HepG2 (cell line): Measurements from ENCODE around the gene CBLC. TPM values are rescaled to one million over a fixed set of nuclear protein-coding genes. Genes with fewer than 3 reads are reported as not detected.
A peak's percentile ranks its signal among the peaks of the same experiment; 100 is the strongest.

ENCODE experiments used
- BRCA1 ChIP-seq: sonication (generic); formaldehyde crosslinking; IDR thresholded peaks from 2 replicates; pipeline ENCODE4 v1.4.0; 2020; ENCODE audit warnings: missing genetic modification reagents
- FOXP1 ChIP-seq, 2 experiments: fragments of 450-650 bp in 1 of 2; IDR thresholded peaks; 2 replicates each; pipeline ENCODE4 v1.6.1; 2017 to 2018; ENCODE audit warnings: antibody characterized with exemption in 1 of 2
- NKX3-1 ChIP-seq: sonication (generic); formaldehyde crosslinking; IDR thresholded peaks from 2 replicates; pipeline ENCODE4 v1.5.0; 2020; ENCODE audit warnings: missing genetic modification reagents
- SIN3A ChIP-seq: IDR thresholded peaks from 2 replicates; pipeline ENCODE4 v1.6.1; 2011; ENCODE audit warnings: low read depth, mild to moderate bottlenecking, control low read depth, low read length, borderline replicate concordance
- SKIL ChIP-seq: sonication (generic); formaldehyde crosslinking; IDR thresholded peaks from 2 replicates; pipeline ENCODE4 v1.8.0; 2022; ENCODE audit warnings: missing genetic modification reagents, mild to moderate bottlenecking, moderate library complexity, borderline replicate concordance
- SMAD9 ChIP-seq: sonication (generic); formaldehyde crosslinking; IDR thresholded peaks from 2 replicates; pipeline ENCODE4 v1.5.1; 2020; ENCODE audit warnings: mild to moderate bottlenecking, missing genetic modification reagents
- SP4 ChIP-seq: sonication (generic); formaldehyde crosslinking; IDR thresholded peaks from 2 replicates; pipeline ENCODE4 v1.8.1; 2023; ENCODE audit warnings: mild to moderate bottlenecking, missing genetic modification reagents
- TFDP1 ChIP-seq: IDR thresholded peaks from 2 replicates; pipeline ENCODE4 v1.6.1; 2016; ENCODE audit warnings: missing compliant biosample characterization, missing genetic modification reagents, borderline replicate concordance
- ZNF280B ChIP-seq: sonication (generic); formaldehyde crosslinking; IDR thresholded peaks from 2 replicates; pipeline ENCODE4 v1.5.0; 2020; ENCODE audit warnings: missing genetic modification reagents, mild to moderate bottlenecking, borderline replicate concordance
- ZNF362 ChIP-seq: sonication (generic); formaldehyde crosslinking; IDR thresholded peaks from 2 replicates; pipeline ENCODE4 v1.4.0; 2020; ENCODE audit warnings: missing genetic modification reagents, mild to moderate bottlenecking, borderline replicate concordance
- ZNF737 ChIP-seq: sonication (generic); formaldehyde crosslinking; IDR thresholded peaks from 2 replicates; pipeline ENCODE4 v1.5.0; 2020; ENCODE audit warnings: missing genetic modification reagents, mild to moderate bottlenecking, borderline replicate concordance
- ZNF766 ChIP-seq: sonication (generic); formaldehyde crosslinking; IDR thresholded peaks from 2 replicates; pipeline ENCODE4 v1.5.0; 2020; ENCODE audit warnings: missing genetic modification reagents, borderline replicate concordance
- ZNF777 ChIP-seq: sonication (generic); formaldehyde crosslinking; IDR thresholded peaks from 2 replicates; pipeline ENCODE4 v1.4.0; 2020; ENCODE audit warnings: missing genetic modification reagents
- ZNF841 ChIP-seq: sonication (generic); formaldehyde crosslinking; IDR thresholded peaks from 2 replicates; pipeline ENCODE4 v1.8.1; 2023; ENCODE audit warnings: missing genetic modification reagents, borderline replicate concordance
- polyA plus RNA-seq, 8 experiments: library from polyadenylated mRNA; depleted of rRNA in 3 of 8; stranded (reverse) in 7 of 8; unstranded in 1 of 8; fragments of >200 nt; fragmentation: Illumina TruSeq in 4 of 8; extraction: Trizol in 4 of 8; gene quantifications; 2 replicates each; pipeline versions ENCODE4 v1.2.1 to v1.2.3, GENCODE V29; 2011 to 2016; ENCODE audit warnings: low read depth in 4 of 8, missing spikeins in 1 of 8, mixed read lengths in 1 of 8; ENCODE audit not compliant: insufficient read depth in 1 of 8
- total RNA-seq, 5 experiments: library from RNA; depleted of rRNA; stranded (reverse); fragments of >200 nt; fragmentation: Illumina TruSeq; extraction: Trizol; gene quantifications; 2 replicates each; pipeline ENCODE4 v1.2.3, GENCODE V29; 2016; ENCODE audit warnings: low read depth in 1 of 5
- TF ChIP-seq, protein P1 (sequence below): sonication (generic); formaldehyde crosslinking; IDR thresholded peaks from 2 replicates; pipeline ENCODE4 v1.8.1; 2023; ENCODE audit warnings: mild to moderate bottlenecking, missing genetic modification reagents
- TF ChIP-seq, protein P2 (sequence below): IDR thresholded peaks from 2 replicates; pipeline ENCODE4 v1.6.1; 2012; ENCODE audit warnings: low read depth, low read length, improper control_type of control experiment

The CBLC gene
- total and polyA plus RNA-seq, 2 of the 13 experiments (the other 11 are each of a cell fraction or from before 2014, with no cell fraction given), result 1.8 to 2.6 TPM

GRCh38 chr19:44808463-44809371 is 31.0 kb downstream of the CBLC start, which contains the start of gene BCAM (continued):
- TF ChIP-seq SP4 (CRISPR knock-in tag) (peak; percentile 3; the same call in 1 of the 2 replicates), NKX3-1 (CRISPR knock-in tag) (no peak), ZNF737 (CRISPR knock-in tag) (no peak), BRCA1 (CRISPR knock-in tag) (no peak), ZNF280B (peak; percentile 21; the same call in 1 of the 2 replicates), SMAD9 (CRISPR knock-in tag) (no peak; the same call in 1 of the 2 replicates), ZNF766 (CRISPR knock-in tag) (no peak), ZNF841 (CRISPR knock-in tag) (no peak), ZNF777 (CRISPR knock-in tag) (no peak), FOXP1 (IDR thresholded peaks at IDR 0.05) (no peak), FOXP1 (CRISPR knock-in tag; IDR thresholded peaks at IDR 0.05) (no peak), SKIL (CRISPR knock-in tag) (no peak), TFDP1 (CRISPR knock-in tag) (no peak; the same call in 1 of the 2 replicates), SIN3A (peak; percentile 47; the same call in 1 of the 2 replicates), ZNF362 (CRISPR knock-in tag) (no peak)
- TF ChIP-seq, protein P1, sequence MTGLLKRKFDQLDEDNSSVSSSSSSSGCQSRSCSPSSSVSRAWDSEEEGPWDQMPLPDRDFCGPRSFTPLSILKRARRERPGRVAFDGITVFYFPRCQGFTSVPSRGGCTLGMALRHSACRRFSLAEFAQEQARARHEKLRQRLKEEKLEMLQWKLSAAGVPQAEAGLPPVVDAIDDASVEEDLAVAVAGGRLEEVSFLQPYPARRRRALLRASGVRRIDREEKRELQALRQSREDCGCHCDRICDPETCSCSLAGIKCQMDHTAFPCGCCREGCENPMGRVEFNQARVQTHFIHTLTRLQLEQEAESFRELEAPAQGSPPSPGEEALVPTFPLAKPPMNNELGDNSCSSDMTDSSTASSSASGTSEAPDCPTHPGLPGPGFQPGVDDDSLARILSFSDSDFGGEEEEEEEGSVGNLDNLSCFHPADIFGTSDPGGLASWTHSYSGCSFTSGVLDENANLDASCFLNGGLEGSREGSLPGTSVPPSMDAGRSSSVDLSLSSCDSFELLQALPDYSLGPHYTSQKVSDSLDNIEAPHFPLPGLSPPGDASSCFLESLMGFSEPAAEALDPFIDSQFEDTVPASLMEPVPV (CRISPR knock-in tag), result 0 out of 2 replicates have a peak, but pooled peaks have one; percentile 40
- TF ChIP-seq, protein P2, sequence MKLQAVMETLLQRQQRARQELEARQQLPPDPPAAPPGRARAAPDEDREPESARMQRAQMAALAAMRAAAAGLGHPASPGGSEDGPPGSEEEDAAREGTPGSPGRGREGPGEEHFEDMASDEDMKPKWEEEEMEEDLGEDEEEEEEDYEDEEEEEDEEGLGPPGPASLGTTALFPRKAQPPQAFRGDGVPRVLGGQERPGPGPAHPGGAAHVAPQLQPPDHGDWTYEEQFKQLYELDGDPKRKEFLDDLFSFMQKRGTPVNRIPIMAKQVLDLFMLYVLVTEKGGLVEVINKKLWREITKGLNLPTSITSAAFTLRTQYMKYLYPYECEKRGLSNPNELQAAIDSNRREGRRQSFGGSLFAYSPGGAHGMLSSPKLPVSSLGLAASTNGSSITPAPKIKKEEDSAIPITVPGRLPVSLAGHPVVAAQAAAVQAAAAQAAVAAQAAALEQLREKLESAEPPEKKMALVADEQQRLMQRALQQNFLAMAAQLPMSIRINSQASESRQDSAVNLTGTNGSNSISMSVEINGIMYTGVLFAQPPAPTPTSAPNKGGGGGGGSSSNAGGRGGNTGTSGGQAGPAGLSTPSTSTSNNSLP, result no peak
